ENCODE data around the gene JCHAIN. TPM values are rescaled to one million over a fixed set of nuclear protein-coding genes. Genes with fewer than 3 reads are reported as not detected.
A peak's percentile ranks its signal among the peaks of the same experiment; 100 is the strongest.

Gene JCHAIN
- total and polyA plus RNA-seq, 2 of the 13 experiments (the other 11 are each of a cell fraction or from before 2014, with no cell fraction given): not detected

DNA sequence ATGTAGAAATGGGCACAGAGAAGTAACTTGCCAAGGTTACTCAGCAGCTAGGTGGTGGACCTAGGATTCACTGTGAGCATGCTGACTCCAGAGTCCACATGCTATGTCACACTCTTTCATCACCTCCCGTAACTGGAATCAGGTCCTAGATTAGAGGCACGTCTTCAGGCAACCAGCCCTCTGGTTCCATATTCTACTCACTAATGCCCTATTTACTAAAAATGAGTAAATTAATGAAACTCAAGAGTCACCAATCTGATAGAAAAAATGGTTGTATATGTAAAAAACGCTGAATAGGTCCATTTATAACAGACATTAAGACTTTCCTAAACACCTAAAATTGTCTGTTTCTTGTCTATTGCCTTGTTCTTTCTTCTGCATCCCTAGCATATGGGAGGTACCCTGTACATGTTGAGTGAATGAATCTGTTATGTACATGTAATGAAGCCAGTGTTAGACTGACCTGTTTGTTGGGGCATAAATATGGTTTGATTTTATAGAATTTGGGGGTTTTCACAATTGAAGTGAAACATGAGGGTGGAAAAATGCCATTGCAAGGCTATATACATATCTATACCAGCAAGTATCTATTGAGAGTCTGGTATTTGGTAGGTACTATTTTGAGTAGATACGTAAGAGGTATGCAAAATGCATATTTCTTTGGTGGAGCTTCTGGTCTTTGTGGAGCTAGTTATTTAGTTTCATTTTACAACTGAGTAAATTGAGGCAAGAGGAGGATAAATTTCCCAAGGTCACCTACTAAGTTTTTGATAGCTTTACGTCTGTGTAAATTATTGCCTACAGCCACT, 48.0 kb upstream of the JCHAIN start (continued):
- TF ChIP-seq, protein P1, sequence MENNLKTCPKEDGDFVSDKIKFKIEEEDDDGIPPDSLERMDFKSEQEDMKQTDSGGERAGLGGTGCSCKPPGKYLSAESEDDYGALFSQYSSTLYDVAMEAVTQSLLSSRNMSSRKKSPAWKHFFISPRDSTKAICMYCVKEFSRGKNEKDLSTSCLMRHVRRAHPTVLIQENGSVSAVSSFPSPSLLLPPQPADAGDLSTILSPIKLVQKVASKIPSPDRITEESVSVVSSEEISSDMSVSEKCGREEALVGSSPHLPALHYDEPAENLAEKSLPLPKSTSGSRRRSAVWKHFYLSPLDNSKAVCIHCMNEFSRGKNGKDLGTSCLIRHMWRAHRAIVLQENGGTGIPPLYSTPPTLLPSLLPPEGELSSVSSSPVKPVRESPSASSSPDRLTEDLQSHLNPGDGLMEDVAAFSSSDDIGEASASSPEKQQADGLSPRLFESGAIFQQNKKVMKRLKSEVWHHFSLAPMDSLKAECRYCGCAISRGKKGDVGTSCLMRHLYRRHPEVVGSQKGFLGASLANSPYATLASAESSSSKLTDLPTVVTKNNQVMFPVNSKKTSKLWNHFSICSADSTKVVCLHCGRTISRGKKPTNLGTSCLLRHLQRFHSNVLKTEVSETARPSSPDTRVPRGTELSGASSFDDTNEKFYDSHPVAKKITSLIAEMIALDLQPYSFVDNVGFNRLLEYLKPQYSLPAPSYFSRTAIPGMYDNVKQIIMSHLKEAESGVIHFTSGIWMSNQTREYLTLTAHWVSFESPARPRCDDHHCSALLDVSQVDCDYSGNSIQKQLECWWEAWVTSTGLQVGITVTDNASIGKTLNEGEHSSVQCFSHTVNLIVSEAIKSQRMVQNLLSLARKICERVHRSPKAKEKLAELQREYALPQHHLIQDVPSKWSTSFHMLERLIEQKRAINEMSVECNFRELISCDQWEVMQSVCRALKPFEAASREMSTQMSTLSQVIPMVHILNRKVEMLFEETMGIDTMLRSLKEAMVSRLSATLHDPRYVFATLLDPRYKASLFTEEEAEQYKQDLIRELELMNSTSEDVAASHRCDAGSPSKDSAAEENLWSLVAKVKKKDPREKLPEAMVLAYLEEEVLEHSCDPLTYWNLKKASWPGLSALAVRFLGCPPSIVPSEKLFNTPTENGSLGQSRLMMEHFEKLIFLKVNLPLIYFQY (CRISPR knock-in tag; IDR thresholded peaks at IDR 0.05; ENCODE audit: borderline replicate concordance): no peak
- TF ChIP-seq, protein P2, sequence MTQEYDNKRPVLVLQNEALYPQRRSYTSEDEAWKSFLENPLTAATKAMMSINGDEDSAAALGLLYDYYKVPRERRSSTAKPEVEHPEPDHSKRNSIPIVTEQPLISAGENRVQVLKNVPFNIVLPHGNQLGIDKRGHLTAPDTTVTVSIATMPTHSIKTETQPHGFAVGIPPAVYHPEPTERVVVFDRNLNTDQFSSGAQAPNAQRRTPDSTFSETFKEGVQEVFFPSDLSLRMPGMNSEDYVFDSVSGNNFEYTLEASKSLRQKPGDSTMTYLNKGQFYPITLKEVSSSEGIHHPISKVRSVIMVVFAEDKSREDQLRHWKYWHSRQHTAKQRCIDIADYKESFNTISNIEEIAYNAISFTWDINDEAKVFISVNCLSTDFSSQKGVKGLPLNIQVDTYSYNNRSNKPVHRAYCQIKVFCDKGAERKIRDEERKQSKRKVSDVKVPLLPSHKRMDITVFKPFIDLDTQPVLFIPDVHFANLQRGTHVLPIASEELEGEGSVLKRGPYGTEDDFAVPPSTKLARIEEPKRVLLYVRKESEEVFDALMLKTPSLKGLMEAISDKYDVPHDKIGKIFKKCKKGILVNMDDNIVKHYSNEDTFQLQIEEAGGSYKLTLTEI (CRISPR knock-in tag; conservative IDR thresholded peaks at IDR 0.05): no peak
- TF ChIP-seq U2AF2 (IDR thresholded peaks at IDR 0.05; ENCODE audit: low read depth, low read length) (no peak), EP300 (IDR thresholded peaks at IDR 0.05; ENCODE audit: low read depth in 2 of 2, low read length in 2 of 2) (no peak), EP300 (CRISPR knock-in tag; IDR thresholded peaks at IDR 0.05; ENCODE audit: borderline replicate concordance) (0 out of 2 replicates have a peak, but pooled peaks have one; percentile 40), ZNF337 (CRISPR knock-in tag; IDR thresholded peaks at IDR 0.05; ENCODE audit: borderline replicate concordance, low read depth) (no peak), ZSCAN25 (CRISPR knock-in tag; IDR thresholded peaks at IDR 0.05) (no peak), ZNF530 (CRISPR knock-in tag; IDR thresholded peaks at IDR 0.05; ENCODE audit: low read depth) (no peak), ZNF274 (CRISPR knock-in tag; IDR thresholded peaks at IDR 0.05) (no peak), ZNF180 (CRISPR knock-in tag; IDR thresholded peaks at IDR 0.05; ENCODE audit: borderline replicate concordance, low read depth) (no peak), HMG20B (CRISPR knock-in tag; conservative IDR thresholded peaks at IDR 0.05) (no peak), KDM3A (CRISPR knock-in tag; IDR thresholded peaks at IDR 0.05; ENCODE audit: low read depth) (no peak), HOXA9 (CRISPR knock-in tag; IDR thresholded peaks at IDR 0.05; ENCODE audit: borderline replicate concordance) (no peak), MIXL1 (CRISPR knock-in tag; IDR thresholded peaks at IDR 0.05) (0 out of 2 replicates have a peak, but pooled peaks have one; percentile 11), ZNF205 (CRISPR knock-in tag; IDR thresholded peaks at IDR 0.05) (no peak; the same call in 1 of the 2 replicates)
- TF ChIP-seq, protein P3, sequence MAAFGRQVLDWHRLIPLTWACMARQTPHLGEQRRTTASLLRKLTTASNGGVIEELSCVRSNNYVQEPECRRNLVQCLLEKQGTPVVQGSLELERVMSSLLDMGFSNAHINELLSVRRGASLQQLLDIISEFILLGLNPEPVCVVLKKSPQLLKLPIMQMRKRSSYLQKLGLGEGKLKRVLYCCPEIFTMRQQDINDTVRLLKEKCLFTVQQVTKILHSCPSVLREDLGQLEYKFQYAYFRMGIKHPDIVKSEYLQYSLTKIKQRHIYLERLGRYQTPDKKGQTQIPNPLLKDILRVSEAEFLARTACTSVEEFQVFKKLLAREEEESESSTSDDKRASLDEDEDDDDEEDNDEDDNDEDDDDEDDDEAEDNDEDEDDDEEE (CRISPR knock-in tag; IDR thresholded peaks at IDR 0.05): no peak
- TF ChIP-seq, protein P4, sequence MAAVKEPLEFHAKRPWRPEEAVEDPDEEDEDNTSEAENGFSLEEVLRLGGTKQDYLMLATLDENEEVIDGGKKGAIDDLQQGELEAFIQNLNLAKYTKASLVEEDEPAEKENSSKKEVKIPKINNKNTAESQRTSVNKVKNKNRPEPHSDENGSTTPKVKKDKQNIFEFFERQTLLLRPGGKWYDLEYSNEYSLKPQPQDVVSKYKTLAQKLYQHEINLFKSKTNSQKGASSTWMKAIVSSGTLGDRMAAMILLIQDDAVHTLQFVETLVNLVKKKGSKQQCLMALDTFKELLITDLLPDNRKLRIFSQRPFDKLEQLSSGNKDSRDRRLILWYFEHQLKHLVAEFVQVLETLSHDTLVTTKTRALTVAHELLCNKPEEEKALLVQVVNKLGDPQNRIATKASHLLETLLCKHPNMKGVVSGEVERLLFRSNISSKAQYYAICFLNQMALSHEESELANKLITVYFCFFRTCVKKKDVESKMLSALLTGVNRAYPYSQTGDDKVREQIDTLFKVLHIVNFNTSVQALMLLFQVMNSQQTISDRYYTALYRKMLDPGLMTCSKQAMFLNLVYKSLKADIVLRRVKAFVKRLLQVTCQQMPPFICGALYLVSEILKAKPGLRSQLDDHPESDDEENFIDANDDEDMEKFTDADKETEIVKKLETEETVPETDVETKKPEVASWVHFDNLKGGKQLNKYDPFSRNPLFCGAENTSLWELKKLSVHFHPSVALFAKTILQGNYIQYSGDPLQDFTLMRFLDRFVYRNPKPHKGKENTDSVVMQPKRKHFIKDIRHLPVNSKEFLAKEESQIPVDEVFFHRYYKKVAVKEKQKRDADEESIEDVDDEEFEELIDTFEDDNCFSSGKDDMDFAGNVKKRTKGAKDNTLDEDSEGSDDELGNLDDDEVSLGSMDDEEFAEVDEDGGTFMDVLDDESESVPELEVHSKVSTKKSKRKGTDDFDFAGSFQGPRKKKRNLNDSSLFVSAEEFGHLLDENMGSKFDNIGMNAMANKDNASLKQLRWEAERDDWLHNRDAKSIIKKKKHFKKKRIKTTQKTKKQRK (IDR thresholded peaks at IDR 0.05; ENCODE audit: low read length): no peak
- TF ChIP-seq, protein P5, sequence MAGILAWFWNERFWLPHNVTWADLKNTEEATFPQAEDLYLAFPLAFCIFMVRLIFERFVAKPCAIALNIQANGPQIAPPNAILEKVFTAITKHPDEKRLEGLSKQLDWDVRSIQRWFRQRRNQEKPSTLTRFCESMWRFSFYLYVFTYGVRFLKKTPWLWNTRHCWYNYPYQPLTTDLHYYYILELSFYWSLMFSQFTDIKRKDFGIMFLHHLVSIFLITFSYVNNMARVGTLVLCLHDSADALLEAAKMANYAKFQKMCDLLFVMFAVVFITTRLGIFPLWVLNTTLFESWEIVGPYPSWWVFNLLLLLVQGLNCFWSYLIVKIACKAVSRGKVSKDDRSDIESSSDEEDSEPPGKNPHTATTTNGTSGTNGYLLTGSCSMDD (CRISPR knock-in tag; IDR thresholded peaks at IDR 0.05): no peak
